Activated gamma-delta T cell treated with Interleukin-2 at 50 U/mL for 16 hours (primary cell): ENCODE measurements around the gene ANKS1A.
"Not testable (repeated sequence)": the region's sequence is repeated elsewhere in the genome, so short reads cannot be mapped to it uniquely, and the experiment has no call there.

Experiments used
- DNase-seq: peaks from one replicate; pipeline ENCODE4 v3.0.0-alpha.2; 2020

ANKS1A gene

DNA sequence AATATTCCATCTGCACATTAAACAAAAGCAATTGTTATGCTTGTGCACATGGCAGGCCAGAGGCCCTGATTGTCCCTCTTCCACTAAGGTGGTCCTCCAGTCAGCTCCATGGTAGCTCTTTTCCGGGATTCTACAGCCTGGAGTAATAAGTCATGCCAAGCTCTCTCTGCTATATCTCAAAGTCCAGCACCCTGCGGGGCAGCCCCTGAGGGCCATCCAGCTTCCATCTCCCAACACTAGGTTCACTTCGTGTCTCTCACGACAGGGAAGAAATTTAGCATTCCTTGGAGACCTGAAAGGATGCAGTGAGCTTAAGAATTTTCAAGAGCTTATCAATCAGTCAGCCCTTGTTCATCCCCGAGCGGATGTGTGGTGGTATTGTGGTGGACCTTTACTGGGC lies 112.3 kb downstream of the ANKS1A start:
- not testable (repeated sequence) for DNase-seq

DNA sequence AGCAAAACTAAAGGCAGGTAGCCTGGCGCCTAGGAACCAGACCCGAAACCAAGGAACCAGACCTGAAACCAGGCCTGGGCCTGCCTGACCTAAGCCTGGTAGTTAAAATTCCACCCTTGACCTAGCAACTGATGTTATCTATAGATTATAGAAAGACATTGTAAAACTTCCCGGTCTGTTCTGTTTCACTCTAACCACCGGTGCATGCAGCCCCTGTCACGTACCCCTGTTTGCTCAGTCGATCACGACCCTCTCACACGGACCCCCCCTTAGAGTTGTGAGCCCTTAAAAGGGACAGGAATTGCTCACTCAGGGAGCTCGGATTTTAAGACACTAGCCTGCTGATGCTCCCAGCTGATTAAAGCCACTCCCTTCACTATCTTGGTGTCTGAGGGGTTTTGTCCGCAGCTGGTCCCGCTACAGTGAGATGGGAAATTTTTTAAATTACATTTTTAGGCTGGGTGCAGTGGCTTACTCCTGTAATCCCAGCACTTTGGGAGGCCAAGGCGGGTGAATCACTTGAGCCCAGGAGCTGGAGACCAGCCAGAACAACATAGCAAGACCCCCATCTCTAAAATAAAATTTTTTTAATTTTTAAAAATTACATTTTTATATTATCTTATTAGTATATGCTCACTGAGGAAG lies 115.0 kb downstream of the ANKS1A start:
- DNase-seq: not testable (repeated sequence)

- no peak for DNase-seq
Measured at GRCh38 chr6:35007016-35007415, 118.0 kb downstream of the ANKS1A start.

DNA sequence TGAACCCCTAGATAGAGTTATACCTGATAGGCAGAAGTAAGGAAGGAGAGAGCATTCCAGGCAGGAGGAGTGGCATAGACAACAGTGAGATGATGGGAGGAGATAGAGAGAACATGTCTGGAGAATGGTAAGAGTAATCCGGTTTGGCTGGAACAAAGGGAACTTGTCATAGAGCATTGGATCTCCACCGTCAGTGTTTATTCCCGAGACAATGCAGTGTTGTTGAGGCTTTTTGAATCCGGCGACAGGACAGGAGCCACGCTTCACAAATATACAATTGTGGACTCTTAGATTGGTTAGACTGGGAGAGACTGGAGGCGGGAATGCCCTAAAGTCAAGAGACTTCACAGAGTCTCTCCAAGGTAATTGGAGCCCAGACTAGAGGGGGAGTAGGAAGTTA lies 119.8 kb downstream of the ANKS1A start:
- DNase-seq: no peak

DNA sequence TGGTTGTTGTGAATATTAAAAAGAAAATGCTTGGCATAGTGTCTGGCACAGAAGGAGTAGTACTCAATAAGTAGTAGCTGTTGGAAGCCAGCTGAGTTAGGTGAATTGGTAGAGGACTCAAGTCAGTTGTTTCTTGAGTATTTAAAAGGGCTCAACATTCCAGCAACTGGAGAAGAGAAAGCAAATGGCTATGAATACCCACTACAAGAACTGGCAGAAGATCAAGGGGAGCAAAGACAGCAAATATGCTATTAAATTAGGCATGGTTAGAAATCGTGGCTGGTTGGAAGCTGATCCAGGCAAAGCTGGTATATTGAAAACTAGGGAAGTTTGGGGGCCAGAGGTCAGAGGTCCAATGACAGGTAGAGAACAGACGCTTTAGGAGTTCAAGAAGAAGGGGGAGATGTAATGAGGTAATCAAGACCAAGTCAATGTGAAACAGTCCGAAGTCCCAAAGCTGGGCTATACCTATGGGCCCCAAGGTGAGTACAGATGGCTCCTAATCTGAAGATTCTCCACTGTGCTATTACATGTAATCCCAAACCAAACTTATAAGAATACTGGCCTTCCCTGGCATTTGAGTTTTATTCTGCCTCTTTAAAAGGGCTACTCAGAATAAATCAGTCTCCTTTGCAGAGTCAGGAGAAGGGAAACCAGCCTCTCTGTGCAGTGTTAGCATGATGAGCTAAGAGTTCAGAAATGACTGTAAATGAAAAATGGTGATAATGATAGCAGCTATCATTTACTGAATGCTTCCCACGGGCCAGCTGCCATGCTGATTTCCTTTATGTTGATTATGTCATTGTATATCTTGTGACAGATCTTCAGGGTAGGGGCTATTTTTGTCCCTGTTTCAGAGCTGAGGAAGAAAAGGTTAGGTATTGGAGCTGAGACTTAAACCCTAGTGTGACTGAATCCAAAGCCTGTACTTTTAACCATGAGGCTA lies 122.3 kb downstream of the ANKS1A start:
- no peak for DNase-seq

DNA sequence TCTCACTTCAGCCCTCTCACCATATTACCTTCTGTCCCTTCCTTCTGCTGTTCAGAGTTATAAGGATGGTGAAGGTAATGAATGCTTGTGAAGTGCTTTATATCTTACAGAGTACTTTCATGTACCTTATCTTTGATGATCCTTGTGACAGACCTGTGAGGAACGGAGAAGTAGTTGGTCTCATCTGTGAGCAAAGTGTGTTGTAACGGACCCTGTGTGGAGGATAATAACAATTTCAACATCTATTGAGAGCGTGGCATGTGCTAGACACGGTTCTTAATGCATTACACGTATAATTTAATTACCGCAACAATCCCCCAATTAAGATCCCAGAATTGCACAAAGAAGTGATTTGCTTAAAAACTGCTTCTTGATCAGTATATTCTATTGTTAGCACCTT lies 124.6 kb downstream of the ANKS1A start:
- DNase-seq: no peak

DNA sequence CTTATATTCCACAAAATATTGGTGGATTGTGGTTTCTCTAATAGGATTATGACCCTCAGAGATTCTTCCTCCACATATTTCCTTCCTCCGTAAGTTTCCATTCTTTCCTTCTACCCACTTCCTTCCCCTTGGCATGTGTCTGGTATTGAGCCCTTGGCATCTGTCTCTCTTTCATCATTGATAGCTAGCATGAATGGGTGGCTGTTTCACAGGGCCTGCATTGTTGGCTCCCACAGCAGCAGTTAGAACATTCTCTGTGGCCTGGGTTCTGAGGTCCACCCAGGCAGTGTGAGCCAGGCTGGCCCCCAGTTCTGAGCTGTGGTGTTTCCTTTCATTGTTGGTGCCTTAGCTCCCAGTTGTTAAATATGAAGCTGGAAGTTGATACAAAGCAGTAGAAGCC lies 125.3 kb downstream of the ANKS1A start:
- DNase-seq: no peak

DNA sequence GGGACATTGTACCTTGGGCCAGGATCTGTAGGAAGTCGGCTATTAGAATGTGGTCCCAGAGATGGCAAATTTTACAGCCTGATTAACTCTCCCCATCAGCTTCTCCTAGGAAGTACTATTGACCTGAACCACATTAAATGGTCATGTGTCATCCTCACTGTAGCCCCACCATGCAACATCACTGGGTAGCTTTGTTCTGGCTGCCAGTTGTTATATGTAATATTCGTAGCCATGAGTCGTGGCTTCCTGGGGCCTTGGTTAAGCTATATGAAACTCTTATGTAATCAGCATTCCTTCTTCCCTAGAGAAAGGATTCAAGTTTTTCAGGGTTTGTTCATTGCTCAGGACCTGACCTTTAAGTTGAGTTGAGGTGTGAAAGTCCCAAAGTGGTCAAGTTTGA lies 125.7 kb downstream of the ANKS1A start:
- DNase-seq: no peak

DNA sequence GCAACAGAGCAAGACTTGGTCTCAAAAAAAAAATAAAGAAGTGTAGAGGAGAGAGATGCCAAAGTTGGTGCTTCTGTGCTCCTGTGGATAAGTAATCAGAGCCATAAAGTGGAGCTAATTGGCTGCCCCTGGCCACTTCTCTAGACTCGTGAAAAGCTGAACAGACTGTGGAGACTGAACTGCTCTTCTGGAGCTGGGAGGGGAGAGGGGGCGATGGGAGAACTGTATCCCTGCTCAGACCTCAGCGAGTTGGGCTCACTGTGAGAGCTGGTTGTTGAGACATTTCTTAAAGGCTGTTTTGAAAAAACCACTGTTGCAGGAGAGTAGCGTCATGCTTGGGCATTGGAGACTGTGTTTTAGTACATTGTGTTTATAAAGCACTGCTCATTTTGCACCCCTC lies 126.4 kb downstream of the ANKS1A start:
- no peak for DNase-seq

GRCh38 chr6:35015996-35016395 lies 126.9 kb downstream of the ANKS1A start:
- no peak for DNase-seq

GRCh38 chr6:35016502-35017321 lies 127.7 kb downstream of the ANKS1A start:
- no peak for DNase-seq

DNA sequence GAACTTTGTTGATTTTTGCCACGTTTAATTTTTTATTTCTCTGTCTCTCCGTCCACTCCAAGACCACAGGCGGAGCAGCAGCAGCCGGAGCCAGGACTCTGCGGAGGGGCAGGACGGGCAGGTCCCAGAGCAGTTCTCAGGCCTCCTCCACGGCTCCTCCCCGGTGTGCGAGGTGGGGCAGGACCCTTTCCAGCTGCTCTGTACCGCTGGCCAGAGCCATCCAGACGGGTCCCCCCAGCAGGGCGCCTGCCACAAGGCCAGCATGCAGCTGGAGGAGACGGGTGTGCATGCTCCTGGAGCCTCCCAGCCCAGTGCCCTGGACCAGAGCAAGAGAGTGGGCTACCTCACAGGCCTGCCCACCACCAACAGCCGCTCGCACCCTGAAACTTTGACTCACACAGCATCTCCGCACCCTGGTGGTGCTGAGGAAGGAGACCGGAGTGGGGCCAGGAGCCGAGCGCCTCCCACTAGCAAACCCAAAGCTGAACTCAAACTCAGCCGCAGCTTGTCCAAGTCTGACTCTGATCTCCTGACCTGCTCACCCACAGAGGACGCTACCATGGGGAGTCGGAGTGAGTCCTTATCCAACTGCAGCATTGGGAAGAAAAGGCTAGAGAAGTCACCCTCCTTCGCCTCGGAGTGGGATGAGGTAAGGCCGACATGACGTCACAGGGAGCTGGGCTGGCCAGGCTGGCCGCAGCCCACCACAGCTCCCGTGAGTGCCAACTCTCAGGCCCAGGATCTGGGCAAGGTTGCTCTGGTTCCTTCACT lies 128.5 kb downstream of the ANKS1A start:
- no peak for DNase-seq

- DNase-seq: no peak
Measured at GRCh38 chr6:35018182-35018519, 129.1 kb downstream of the ANKS1A start.

- DNase-seq: no peak
Measured at GRCh38 chr6:35018746-35019145, 129.7 kb downstream of the ANKS1A start.

- DNase-seq: no peak
Measured at GRCh38 chr6:35019171-35019570, 130.1 kb downstream of the ANKS1A start.

DNA sequence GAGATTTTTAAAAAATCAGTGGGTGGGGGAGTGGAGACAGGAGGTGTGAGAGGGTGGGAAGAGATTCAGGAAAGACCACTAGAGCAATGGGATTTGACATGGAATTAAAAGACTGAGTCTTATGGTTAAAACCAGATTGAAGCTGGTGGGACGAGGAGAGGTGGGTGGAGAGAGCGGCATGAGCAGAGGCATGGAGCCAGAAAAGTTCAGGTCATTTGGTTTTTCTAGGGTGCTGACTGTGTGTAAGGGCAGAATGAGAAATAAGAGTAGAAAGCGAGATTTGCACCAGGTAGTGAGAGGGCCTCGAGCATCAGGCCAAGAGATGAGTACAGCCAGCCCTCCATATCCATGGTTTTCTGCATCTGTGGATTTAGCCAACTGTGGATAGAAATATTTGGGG lies 130.8 kb downstream of the ANKS1A start:
- no peak for DNase-seq

DNA sequence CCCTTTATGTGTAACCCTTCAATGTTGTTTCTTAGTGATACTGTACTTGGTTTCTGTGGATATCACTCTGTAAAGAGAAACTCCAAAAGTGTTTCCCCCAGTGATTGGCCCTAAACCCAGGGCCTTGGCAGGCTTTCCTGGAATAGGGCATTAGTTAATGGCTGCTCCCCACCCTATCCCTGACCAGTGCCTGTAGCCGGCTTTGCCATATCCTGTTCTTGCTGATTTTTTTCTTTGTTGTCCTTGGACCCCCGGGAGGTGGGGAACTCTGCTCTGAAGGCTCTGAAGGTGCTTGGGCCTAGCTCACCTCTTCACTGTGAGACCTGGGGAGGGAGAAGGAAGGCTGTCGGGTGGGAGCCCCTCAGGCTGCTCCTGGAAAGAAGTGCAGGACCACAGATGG lies 131.9 kb downstream of the ANKS1A start:
- DNase-seq: no peak

DNA sequence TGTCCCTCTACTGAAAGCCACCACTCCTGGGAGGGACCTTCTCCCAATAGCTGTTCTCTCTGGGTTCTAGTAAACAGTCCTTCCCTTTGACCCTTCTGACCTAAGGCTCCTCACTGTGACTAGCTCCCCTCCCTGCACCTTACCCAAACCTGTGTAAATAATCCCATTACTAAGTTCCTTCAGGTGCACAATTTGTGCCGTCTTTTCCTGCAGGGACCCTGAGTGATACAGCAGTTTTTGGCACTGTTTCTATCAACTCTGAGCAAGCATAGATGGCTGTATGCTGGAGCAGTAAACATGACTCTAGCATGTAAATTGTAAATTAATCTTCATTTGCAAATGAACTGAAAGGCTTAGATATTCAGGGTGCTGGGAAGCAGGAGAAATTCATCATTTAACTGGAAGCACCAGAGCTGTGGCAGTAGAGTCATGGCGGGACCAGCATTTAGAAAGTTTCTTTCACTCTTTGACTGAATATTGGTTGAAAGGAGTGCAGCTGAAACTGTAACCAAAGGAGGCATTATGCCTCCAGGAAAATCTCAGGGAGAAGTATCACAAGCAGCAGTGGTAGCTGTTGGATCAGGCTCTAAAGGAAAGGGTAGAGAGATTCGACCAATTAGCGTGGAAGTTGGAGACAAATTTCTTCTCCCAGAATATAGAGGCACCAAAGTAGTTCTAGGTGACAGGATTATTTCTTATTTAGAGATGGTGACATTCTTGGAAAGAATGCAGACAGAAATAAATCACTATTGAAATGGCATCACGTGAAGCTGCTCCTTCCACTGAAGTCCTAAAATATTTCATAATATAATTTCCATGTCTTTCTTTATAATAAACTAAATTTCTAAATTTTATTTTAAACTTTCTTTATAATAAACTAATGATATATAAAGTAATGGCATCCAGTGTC lies 134.3 kb downstream of the ANKS1A start:
- no peak for DNase-seq

- DNase-seq: no peak
Measured at GRCh38 chr6:35024551-35025054, 135.5 kb downstream of the ANKS1A start.

DNA sequence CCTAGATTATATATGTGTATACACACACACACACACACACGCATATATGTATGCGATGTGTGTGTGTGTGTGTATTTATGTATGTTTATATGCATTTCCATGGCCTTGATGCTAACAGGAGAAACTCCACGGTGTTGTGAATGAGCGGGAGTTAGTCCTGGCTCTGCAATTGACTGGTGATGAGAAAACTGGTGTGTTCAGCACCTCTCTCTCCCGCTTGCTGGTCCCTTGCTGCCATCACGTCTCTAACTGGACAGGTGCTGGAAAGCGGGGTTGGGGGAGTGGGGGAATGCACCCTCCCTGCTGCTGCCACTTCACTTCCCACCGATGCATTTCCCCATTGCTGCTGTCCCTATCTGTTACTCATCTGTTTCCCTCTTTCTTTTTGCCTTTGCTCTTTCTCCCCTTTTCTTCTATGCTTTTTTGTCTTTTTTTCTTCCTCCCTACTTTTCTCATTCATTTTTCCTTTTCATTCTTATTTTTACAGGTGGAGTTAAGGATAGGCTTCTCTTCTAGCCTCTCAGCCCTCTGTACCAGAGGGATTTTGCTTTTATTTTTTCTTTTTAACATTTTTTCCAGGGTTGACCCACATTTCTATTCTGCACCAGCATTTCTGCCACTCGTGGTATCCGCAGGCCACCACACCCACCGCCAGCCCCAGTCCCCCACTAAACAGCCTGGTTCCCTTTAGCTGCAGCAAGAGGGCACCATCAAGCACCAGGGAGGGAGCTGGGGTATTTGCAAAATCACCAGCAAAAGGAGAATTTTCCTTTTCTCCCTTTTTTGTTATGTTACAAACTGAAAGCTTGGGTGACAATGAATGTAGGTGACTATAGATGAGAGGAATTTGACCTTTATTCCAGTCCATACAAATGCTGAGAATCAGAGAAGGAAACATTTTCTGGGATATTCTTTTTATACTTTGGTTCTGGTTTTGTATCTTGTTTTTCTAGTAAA lies 136.5 kb downstream of the ANKS1A start:
- no peak for DNase-seq
